Prostate gland (tissue), 2 donors: ENCODE results near the gene FCHO1. TPM values are rescaled to one million over a fixed set of nuclear protein-coding genes. Genes with fewer than 3 reads are reported as not detected.
A peak's percentile ranks its signal among the peaks of the same experiment; 100 is the strongest.

Experiments
- DNase-seq: peaks from one replicate; pipeline ENCODE4 v3.0.0-alpha.2; 2019; ENCODE audit warnings: low spot score
- H3K27ac ChIP-seq, 2 donors: fragments of 200-600 bp; sonication (generic); 2 replicates each; pipeline ENCODE4 v1.5.1; 2017 to 2019
- H3K27me3 ChIP-seq: fragments of 200-600 bp; sonication (generic); replicated peaks from 2 replicates; pipeline ENCODE4 v1.5.1; 2019; ENCODE audit not compliant: insufficient read depth
- H3K36me3 ChIP-seq, 2 donors: fragments of 200-600 bp; sonication (generic); 1 replicate in 1 of 2; 2 replicates in 1 of 2; pipeline versions ENCODE4 v1.5.1 to v1.8.1; 2017 to 2019
- H3K4me1 ChIP-seq: fragments of 200-600 bp; sonication (generic); replicated peaks from 2 replicates; pipeline ENCODE4 v1.5.1; 2019
- H3K4me3 ChIP-seq, 2 donors: fragments of 200-600 bp; sonication (generic); 2 replicates each; pipeline ENCODE4 v1.5.1; 2017 to 2019
- H3K9me3 ChIP-seq: fragments of 200-600 bp; sonication (generic); 2 replicates; pipeline ENCODE4 v1.5.1; 2017
- POLR2A ChIP-seq: fragments of 450-650 bp; IDR thresholded peaks from one replicate; pipeline ENCODE4 v1.6.1; 2016; ENCODE audit warnings: antibody characterized with exemption, mild to moderate bottlenecking
- POLR2AphosphoS5 ChIP-seq: sonication (generic); formaldehyde crosslinking; IDR thresholded peaks from one replicate; pipeline ENCODE4 v1.6.1; 2017; ENCODE audit warnings: antibody characterized with exemption
- WGBS: methylation state at CpG from one replicate; pipeline ENCODE4 v1.1.5; 2018; 5-methylcytosine and 5-hydroxymethylcytosine counted together
- intact Hi-C: fragments of 100-400 bp; cut with DNase I; formaldehyde crosslinking; loops from one replicate; pipeline ENCODE4 v1.14.2; 2022
- total RNA-seq, 2 donors: library from RNA; depleted of rRNA; stranded (reverse); fragments of >200 nt; gene quantifications; one replicate each; pipeline ENCODE4 v1.1.0, GENCODE V29; 2016
- TF ChIP-seq, protein P1 (sequence below), 4 experiments: fragments of 200-600 bp in 2 of 4; fragments of 450-650 bp in 2 of 4; sonication (generic) in 2 of 4; IDR thresholded peaks; 1 replicate in 3 of 4; 2 replicates in 1 of 4; pipeline ENCODE4 v1.5.1; 2016 to 2019; ENCODE audit warnings: antibody characterized with exemption in 4 of 4, mild to moderate bottlenecking in 2 of 4, moderate library complexity in 2 of 4

The FCHO1 gene
- total RNA-seq, 2 donors from 2014 or later: 1.3 to 10.7 TPM

DNA sequence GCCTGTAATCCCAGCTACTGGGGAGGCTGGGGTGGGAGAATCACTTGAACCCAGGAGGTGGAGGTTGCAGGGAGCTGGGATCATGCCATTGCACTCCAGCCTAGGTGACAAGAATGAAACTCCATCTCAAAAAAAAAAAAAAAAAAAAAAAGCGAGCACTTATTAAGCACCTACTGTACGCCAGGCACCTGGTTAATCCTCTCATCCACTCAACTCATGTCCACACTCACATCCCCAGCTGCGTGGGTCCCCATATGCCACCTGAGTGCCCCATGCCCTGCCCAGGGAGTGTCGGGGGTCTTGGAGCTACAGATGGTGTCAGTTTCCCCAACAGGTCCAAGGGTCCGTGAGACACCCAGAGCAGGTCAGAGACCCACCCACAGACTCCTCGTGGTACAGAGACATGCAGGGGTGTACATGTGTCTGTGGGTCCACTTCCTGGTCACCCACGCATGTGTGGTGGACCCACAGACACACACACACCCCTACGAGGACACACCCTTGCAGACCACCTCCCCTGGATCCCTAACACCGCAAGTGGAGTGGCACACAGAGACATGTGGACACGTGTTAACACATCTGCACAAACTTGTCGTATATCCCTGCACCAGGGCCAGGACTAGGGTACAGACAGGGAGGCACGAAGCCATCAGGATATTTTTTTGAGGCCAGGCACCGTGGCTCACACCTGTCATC, 66.5 kb downstream of the FCHO1 start:
- TF ChIP-seq, protein P1, sequence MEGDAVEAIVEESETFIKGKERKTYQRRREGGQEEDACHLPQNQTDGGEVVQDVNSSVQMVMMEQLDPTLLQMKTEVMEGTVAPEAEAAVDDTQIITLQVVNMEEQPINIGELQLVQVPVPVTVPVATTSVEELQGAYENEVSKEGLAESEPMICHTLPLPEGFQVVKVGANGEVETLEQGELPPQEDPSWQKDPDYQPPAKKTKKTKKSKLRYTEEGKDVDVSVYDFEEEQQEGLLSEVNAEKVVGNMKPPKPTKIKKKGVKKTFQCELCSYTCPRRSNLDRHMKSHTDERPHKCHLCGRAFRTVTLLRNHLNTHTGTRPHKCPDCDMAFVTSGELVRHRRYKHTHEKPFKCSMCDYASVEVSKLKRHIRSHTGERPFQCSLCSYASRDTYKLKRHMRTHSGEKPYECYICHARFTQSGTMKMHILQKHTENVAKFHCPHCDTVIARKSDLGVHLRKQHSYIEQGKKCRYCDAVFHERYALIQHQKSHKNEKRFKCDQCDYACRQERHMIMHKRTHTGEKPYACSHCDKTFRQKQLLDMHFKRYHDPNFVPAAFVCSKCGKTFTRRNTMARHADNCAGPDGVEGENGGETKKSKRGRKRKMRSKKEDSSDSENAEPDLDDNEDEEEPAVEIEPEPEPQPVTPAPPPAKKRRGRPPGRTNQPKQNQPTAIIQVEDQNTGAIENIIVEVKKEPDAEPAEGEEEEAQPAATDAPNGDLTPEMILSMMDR (IDR thresholded peaks at IDR 0.05): no peak
- TF ChIP-seq POLR2AphosphoS5 (no peak), POLR2A (no peak)
- Histone ChIP-seq H3K27ac (no peak overlapping the region), H3K27me3 (no peaks in the 10 kb centered on the region), H3K36me3 (no peaks in the 10 kb centered on the region), H3K9me3 (no peaks in the 10 kb centered on the region), H3K4me3 (no peak overlapping the region), H3K4me1 (no peaks in the 10 kb centered on the region)
- WGBS: 75% methylated on average over 13 of the region's 13 CpGs
- intact Hi-C loops: no loop called here
- no peak for DNase-seq

DNA sequence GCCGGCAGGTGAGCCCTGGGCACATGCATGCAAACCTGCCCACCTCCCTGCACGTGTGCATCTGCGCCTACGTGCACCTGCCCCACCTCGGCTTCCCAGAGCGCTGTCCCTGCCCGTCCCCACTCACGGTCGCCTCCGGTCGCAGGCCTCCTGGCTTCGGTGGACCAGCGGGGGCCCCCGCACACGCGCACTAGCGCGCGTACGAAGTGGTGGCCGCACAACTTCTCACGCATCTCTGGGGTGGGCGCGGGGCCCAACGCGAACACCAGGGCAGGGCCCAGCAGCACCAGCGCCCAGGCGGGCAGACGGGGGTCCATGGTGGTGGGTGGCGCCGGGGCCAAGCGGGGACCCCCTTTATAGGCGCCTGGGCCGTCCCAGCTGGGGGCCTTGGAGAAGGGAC, 69.9 kb downstream of the FCHO1 start, which contains the start of gene INSL3:
INSL3 (minus strand) TSS at position 330 of the 400 bp plus-strand sequence; CDS start at position 317, 13 bp downstream.
- intact Hi-C loops: no loop called here
- H3K27ac ChIP-seq: no peak within 1 kb of the TSS
- H3K9me3 ChIP-seq: no peaks in the 10 kb centered on the region
- TF ChIP-seq POLR2A (no peak), POLR2AphosphoS5 (no peak)
- TF ChIP-seq, protein P1 (IDR thresholded peaks at IDR 0.05): no peak
- H3K36me3 ChIP-seq: no peaks in the 10 kb centered on the region
- no peak within 1 kb of the TSS for H3K4me3 ChIP-seq
- H3K27me3 ChIP-seq: no peaks in the 10 kb centered on the region
- no peak for DNase-seq
- 66% methylated on average over 34 of the region's 34 CpGs for WGBS
- H3K4me1 ChIP-seq: no peaks in the 10 kb centered on the region

DNA sequence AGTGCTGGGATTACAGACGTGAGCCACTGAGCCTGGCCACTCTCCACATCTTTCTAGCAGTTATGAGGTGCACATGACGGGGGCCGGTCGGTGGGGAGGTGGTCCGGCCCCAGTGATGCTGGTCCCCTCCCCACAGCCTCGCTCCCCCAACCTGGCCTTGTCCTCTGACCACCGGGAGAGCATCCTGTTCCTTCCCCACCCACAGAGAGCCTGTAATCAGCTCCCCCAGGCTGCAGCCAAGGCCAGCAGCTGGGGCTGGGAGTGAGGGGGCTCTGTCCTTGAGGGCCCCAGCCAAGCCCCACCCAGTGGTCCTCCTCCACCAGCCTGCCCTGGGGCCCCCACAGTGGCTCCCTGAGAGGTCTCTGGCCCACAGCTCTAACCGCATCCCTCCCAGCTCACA, 73.1 kb downstream of the FCHO1 start:
- intact Hi-C loops: no loop called here
- Histone ChIP-seq H3K4me3 (no peak overlapping the region), H3K4me1 (no peaks in the 10 kb centered on the region), H3K9me3 (no peaks in the 10 kb centered on the region), H3K27me3 (no peaks in the 10 kb centered on the region), H3K27ac (no peak overlapping the region), H3K36me3 (no peaks in the 10 kb centered on the region)
- no peak for DNase-seq
- TF ChIP-seq POLR2A: no peak
- no peak for TF ChIP-seq POLR2AphosphoS5
- TF ChIP-seq, protein P1 (IDR thresholded peaks at IDR 0.05): no peak
- 61% methylated on average over 8 of the region's 8 CpGs for WGBS

DNA sequence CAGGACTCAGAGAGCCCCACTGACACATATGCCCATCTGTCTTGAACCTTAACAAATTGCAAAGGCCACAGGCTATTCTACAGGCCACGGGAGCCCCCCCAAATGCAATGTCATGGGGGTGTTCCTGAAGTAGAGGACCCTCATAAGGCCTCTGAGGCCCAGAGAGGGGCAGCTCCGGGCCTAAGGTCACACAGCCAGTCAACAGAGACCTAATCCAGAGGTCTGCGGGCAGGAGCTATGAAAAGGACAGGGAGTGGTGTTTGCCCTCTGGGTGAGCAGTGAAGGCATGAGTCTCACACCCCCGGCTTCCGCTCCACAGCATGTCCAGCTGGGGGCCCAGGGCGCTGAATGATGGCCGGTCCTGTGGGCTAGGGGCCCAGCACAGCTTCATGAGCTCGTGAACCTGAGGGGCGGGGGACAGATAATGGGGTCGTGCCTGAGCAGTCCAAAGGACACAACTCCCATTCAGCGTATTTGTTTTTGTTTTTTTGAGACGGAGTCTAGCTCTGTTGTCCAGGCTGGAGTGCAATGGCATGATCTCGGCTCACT, 75.3 kb downstream of the FCHO1 start:
- Histone ChIP-seq H3K4me3 (no peak overlapping the region), H3K4me1 (no peaks in the 10 kb centered on the region), H3K9me3 (no peaks in the 10 kb centered on the region), H3K27me3 (no peaks in the 10 kb centered on the region), H3K27ac (no peak overlapping the region), H3K36me3 (no peaks in the 10 kb centered on the region)
- intact Hi-C loops: no loop called here
- no peak for DNase-seq
- TF ChIP-seq POLR2A: no peak
- WGBS: 86% methylated on average over 13 of the region's 13 CpGs

DNA sequence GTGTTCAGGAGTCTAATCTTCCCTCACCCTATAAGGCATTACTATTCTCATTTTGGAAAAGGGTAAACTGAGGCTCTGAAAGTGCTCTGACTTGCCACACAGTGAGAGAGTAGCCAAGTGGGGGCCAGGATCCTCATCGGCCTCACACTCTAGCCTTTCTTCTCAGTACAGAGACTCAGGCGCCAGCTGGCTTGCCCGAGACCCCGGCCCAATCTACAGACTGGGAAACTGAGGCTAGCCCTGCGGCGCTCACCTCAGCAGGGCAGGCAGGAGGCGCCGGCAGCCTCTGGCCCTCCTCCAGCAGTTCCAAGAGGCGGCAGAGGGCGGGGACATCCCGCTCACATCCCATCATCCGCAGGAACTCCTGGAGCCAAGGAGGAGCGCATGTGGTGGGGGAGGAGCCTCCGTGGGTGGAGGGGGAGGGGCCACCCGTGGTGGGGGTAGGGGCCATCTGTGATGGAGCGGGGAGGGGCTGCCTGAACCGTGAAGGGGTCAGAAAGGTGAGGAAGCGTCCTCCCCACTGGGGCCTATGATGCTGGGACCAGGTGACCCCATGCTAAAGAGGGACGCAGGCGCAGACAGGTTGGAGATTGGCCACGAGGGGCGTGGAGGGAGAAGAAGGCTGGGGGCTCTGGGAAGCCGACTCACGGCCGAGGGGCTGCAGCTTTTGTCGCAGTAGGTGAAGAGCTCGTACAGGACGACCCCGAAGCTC, 78.7 kb downstream of the FCHO1 start:
- no peak for DNase-seq
- no peaks in the 10 kb centered on the region for H3K36me3 ChIP-seq
- no peaks in the 10 kb centered on the region for H3K9me3 ChIP-seq
- no peak overlapping the region for H3K27ac ChIP-seq
- intact Hi-C loops: no loop called here
- no peaks in the 10 kb centered on the region for H3K4me1 ChIP-seq
- 18% methylated on average over 29 of the region's 29 CpGs for WGBS
- no peaks in the 10 kb centered on the region for H3K27me3 ChIP-seq
- TF ChIP-seq, protein P1 (IDR thresholded peaks at IDR 0.05): no peak
- TF ChIP-seq POLR2AphosphoS5 (no peak), POLR2A (no peak)
- peak overlapping the region in 1 of 2 donors; percentile 10 for H3K4me3 ChIP-seq
